Glomerular endothelial cell (primary cell): ENCODE measurements around the gene IRF7. TPM values are rescaled to one million over a fixed set of nuclear protein-coding genes. Genes with fewer than 3 reads are reported as not detected.

ENCODE experiments used
- DNase-seq: peaks from one replicate; pipeline ENCODE4 v3.0.0-alpha.2; 2011; ENCODE audit warnings: low read depth, low spot score; ENCODE audit errors: extremely low read depth
- total RNA-seq: library from RNA; depleted of rRNA; stranded (reverse); fragments of >200 nt; gene quantifications from 2 replicates; pipeline ENCODE4 v1.2.3, GENCODE V29; 2015

Gene IRF7
- total RNA-seq, 1 donor from 2014 or later: 66.5 TPM

DNA sequence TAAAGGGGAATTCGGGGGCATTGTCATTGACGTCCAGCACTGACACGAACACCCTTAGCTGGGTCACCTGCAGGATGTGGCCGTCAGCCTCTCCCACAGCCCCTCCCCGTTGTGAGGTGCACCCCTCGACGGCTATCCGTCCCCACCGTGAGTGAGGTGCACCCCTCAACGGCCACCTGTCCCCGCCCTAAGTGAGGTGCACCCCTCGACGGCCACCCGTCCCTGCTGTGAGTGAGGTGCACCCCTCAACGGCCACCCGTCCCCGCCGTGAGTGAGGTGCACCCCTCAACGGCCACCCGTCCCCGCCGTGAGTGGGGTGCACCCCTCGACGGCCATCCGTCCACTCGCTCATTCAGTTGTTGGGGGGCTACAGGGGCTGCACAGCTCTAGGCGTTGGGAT lies 6.1 kb upstream of the IRF7 start:
- no peak for DNase-seq

DNA sequence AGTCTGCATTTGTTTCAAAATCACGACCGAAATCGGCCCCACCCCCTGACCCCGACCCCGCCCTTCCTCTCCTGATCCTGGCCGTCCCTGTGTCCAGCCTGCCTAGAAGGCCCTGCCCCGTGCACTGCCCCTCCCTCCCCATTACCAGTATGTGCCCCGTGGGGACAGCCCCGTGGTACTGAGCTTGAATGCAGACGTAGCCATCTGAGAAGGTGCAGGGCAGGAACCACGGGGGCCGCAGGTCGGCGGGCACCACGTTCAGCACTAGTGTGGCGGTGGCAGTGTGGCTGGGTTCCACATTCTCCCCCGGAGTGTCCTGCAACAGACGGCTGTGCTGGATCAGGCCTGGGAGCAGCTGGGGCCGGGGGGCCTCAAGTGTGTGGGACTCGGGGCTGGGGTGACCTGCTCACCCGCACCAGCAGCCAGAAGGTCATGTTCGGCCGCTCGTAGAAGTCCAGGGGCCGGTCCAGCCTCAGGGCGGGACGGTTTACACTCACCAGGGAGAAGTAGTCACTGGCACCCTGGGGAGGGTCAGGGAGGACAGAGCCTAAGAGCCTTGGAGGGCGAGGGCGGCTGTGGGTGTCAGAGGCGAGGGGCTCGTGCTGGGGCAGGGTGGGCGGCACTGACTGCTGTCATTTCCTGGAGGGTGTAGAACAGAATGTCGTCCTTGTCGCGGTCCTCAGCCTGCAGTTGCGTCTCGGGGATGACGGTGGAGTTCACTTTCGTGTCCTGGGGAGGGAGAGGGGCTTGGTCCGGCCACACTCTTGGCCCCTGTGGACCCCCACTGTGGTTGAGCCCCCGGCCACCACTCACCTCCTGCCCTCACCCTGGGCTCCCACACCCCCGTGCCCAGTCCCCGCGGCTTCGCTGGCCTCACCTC lies 5.4 kb upstream of the IRF7 start:
- DNase-seq: no peak

DNA sequence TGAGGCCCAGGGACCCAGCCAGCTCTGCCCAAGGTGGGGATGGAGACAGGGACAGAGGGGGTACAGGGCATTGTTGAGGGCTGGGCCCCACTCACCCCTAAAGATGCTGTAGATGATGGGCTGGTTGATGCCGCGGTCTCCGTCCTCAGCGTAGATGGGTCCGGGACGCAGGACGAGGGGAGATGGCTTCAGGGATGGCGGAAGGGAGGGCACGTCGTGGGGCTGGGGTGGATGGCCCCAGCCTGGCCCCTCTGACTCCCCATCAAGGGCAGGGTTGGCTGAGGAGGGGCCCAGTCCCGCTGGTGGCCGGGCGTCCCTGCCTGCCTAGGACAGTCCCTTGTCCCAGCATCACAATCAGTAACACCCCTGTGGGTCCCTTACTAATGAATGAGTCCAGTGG lies 4.5 kb upstream of the IRF7 start:
- DNase-seq: no peak

DNA sequence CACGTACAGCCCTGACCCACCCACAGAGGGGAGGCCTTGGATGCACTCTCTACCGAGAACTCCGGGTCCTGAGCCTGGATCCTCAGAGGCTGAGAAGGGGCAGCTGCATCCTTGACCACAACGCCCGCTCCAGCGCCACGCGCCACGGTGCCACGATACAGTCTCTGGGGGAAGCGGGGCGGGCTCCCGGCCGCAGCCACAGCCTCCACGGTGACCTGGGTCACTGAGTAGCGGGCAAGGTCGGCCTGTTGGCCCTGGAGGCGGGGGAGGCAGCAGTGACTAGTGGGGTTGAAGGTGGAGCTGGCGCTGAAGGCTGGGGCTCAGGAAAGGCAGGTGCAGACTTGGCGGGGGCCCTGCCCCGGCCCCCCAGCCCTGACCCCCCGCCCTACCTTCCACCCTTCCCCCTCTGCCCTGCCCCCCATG lies 3.9 kb upstream of the IRF7 start:
- no peak for DNase-seq

DNA sequence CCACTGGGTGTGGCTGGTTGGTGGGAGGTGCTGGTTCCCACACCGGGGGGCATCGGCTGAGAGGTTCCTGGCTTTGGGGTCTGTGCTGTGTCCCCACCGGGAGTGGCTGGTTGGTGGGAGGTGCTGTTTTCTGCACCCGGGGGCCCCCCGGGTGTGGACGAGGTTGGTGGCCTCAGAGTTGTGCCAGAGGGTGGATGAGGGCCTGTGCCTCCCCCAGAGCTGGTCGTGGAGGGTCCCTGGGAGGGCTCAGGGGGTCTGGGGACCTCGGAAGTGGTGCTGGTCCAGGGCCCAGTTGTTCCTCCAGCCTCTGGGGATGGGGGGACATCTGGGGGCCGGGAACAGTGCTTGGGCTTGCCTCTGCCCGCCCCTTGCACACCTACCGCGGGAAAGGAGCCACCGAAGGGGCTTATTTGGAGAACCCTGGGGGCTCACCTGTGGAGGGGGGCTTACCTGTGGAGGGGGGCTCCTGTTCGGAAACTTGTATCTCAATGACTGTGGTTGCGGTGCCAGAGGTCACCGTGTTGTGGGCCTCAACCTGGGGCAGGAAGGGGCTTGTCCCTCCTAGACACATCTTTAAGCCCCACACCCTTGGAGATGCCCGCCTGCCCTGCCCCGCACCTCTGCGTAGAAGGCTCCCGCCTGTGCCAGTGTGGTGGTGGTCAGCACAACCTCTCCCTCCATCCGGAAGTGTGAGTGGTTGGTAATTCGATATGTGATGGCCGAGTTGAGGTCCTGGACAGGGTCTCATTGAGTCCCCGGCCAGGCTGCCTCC lies 3.3 kb upstream of the IRF7 start:
- DNase-seq: no peak

DNA sequence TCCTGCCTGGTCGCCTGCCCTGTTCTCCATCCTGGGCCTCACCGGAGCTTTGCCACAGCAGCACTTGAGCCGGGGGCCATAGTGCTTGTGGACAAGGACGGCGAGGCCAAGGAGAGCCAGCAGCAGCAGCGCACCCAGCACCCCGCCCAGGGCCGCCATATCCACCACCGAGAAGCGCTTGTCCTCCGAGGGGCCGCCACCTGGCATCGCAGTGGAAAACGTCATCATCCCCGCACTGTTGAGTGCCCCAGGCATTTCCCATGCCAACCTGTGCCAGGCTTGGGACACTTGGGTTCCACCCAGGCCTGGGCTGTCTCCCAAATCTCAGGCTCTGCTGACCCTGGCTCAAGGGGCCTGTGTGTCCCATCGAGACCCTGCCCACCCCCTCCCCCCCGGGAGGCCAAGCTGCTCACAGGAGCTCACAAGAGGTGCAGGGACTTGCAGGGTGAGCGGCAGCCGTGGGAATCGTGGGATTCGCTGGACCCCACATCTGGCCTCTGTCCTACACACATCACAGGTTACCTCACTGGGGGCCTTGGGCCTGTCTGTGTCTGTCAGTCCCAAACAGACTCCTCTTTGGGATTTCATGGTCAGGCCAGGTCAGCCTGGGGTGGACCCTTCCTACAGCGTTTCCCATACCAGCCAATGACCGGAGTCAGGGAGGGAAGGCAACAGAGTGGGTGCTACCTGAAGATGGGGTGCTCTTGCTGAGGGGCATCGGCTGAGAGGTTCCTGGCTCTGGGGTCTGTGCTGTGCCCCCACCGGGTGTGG lies 2.3 kb upstream of the IRF7 start:
- DNase-seq: no peak

DNA sequence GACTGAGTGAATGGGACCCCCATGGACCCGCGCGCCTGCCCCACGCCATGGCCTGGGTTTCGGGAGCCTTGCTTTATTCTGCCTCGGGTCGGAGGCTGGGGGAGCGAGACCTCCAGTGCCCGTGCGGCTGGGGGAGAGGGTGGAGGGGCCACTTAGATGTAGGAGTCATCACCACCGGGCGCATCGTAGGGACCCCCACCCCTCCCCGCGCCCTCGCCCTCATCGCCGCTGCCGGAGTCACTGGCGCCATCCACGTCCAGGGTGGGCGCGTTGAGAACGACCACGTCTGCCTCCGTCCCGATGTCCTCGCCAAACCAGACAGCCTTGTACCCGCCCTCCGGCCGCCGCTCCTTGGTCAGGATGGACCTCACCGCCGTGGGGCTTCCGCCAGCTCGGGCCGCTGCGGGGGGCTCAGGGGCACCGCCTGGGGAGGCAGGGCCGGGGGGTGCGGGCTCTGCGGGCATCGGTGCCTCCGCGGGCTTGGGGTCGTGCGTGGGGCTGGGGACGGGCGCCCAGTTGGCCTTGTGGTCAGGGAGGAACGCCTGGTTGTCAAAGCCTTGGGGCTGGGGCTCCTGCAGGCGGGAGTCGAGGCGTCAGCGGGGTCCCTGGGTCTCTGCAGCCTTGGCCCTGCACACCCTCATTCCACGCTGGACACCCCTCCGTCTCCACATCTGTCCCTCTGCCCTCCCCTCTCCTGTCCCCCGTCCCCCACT lies 1.6 kb upstream of the IRF7 start:
- no peak for DNase-seq

DNA sequence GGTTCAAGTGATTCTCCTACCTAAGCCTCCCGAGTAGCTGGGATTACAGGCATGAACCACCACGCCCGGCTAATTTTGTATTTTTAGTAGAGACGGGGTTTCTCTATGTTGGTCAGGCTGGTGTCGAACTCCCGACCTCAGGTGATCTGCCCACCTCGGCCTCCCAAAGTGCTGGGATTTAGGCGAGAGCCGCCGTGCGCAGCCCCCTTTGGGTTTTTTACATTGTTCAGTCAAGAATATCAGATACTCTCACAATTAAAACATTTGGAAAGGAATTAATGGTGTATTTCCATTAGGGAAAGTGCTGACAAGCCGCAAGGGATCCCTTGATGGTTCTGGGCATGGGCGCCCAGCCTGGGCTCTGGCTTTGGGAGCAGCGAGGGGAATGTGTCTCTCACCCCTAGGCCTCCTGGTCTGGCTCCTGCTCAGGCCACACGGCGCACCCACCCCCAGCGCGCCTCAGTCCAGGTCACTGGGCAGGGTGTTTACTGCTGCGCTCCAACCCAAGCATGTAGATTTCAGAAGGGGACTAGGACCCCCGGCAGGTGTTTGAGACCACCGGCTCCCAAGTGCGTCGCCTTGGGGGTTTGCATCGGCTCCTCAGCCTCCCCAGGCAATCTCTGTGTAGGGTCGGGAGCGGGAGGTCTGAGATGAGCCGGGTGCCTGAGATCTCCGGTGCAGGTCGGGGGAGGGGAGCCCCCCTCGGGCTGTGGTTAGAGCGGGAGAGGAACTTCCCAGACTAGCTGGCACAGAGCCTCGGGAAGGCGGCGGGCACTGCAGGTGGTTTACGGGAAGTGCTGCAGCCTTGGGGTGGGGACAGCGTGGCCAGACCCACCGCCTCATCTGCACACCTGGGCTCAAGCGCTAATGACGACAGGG lies 809 bp upstream of the IRF7 start:
- no peak for DNase-seq

DNA sequence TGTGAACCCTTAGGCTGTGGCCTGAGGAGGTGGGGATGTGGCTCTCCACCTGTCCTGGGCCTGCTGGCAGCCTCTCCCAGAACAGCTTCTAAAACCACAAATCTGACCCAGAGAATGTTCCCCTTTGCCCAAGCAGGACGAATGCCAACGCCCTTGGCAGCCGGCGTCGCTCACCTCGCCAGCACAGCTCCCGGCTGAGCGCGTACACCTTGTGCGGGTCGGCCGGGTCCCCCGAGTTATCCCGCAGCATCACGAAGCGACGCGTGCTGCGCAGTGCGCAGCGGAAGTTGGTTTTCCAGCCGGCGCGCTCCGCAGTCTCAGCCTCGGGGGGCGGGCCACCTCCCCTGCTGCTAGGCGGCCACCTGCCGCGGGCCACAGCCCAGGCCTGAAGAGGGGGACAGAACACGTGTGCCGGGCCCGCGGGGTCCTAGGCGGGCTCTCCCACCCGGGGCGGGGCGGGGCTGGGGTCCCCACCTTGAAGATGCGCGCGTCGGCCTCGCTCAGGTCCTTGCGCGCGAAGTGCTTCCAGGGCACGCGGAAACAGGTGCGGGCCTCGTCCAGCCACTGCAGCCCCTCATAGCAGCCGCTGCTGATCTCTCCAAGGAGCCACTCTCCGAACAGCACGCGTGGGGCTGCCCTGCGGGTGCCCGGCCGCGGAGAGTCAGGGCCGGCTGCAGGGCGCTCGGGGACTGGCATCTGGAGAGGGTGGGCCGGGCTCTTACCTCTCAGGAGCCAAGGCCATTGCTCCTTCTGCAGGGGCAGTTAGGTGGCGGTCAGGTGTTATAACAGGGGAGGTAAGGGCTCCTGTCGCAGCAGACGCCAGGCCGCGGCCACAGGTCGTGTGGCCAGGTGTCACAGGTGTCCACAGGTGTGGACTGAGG lies 887 bp downstream of the IRF7 start:
- DNase-seq: no peak

DNA sequence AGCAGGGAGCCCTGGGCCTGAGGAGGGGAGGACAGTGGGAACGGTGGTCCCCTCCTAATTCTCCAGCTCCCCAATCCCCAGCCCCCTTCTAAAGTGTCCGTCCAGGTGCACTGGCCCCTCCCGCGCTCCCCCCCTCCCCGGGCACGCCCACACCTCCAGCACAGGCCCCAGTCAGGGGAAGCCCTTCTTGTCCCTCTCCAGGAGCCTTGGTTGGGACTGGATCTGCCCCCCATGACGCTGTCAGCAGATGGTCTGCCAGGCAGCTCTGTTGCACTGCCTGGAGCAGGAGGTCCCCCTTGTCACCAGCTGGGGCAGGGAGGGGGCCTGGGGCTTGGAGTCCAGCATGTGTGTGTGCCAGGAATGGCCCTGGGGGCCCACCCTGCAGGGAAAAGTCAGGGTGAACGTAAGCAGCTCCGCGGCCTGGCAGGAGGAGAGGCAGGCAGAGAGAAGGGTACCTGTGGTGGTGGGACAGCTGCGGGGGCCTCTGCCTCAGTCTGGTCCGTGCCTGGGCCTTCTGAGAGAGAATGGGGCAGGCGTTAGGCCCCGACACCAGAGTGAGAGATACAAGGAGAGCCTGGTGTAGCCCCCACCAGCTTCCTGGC lies 1.6 kb downstream of the IRF7 start:
- no peak for DNase-seq

DNA sequence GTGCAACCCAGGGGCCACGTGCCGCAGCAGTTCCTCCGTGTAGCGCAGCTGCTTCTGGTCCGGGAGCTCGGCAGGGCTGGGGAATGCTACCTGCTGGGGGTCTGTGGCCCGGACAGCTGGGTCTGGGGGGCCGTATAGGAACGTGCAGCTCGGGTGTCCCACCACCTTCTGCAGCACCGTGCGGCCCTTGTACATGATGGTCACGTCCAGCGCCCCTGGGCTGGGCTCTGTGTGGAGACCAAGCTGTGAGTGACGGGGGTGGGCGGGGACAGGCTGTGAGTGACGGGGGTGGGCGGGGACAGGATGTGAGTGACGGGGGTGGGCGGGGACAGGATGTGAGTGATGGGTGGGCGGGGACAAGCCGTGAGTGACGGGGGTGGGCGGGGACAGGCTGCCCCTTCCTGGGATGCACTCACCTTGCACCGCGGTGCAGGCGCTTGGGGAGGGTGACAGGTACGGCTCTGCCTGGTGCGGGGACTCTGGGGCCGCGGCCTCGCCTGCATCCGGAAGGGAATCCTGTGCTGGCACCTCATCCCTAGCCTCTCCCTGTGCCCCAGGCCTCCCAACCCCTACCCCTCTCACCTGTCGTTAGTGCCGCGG lies 2.3 kb downstream of the IRF7 start:
- DNase-seq: no peak

DNA sequence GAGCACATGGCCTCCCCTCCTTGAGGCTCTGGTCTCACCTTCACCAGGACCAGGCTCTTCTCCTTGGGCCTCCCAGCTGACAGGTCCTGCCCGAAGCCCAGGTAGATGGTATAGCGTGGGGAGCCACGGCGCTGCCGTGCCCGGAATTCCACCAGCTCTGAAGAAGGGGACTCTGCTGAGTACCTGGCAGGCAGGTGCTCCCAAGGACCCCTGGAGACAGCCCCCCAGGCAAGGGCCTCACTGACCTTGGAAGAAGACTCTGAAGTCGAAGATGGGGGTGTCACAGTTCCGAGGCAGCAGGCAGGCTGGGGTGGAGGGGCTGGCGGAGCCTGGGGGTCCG lies 2.8 kb downstream of the IRF7 start:
- no peak for DNase-seq

DNA sequence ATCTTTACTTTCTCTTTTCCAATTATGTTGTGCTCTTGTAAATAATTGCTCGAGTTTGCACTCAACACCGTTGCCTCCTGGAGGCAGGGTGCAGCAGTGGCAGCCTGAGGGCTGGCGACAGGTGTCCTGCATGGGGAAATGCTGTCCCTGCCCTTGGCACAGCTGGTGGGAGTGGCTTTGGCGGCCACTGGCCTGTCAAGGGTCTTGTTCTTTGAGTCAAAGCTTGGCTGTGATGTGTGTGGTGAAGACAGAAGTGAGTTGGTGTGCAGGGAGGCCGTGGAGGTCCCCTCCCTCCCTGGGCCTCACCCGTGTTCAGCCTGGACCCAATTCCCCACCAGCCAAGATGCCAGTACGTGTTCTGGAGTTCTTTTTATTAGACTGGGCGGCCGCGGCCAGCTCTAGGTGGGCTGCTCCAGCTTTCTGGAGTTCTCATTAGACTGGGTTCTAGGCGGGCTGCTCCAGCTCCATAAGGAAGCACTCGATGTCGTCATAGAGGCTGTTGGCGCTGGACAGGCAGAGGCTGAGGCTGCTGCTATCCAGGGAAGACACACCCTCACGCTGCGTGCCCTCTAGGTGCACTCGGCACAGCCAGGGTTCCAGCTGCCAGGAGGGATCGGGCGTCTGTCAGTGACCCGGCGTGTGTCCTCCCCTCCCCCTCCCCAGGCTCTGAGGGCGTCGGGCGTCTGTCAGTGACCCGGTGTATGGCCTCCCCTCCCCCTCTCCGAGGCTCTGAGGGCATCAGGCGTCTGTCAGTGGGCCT lies 3.4 kb downstream of the IRF7 start:
- no peak for DNase-seq

DNA sequence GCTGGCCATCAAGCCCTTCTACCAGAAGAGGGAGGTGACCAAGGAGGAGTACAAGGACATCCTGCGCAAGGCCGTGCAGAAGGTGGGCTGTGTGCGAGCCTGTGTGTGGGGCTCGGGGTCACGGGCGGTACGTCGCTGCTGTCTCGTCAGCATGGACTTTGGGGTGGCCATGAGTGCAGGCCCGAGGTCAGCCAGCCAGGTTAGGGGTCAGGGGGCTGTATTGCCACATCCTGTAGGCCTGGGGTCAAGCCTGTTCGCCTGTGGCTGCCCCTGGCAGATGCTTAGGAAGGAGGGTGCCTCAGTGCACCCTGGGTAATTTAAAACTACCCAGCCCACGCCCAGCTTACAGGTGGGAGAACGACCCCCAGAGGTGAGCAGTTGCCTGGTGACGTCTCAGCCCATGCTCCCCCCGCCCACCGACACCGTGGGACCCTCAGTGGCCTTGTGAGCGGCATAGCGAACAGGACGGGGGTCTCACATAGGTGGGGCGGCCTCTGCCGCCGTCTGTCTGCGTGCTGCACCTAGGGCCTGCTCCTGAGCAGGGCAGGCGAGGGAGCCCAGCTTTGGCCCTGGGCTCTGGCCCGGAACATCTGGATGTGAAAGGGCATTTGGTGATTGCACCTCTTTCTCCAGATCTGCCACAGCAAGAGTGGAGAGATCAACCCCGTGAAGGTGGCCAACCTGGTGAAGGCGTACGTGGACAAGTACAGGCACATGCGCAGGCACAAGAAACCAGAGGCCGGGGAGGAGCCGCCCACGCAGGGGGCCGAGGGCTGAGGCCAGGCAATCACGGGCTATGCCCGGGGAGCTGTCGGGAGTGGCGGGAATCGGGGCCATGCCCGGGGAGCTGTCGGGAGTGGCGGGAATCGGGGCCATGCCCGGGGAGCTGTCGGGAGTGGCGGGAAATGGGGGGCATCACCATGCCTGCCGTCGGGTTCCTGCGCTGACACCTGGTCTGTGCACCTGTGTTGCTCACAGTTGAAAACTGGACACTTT lies 4.5 kb downstream of the IRF7 start:
- DNase-seq: no peak

DNA sequence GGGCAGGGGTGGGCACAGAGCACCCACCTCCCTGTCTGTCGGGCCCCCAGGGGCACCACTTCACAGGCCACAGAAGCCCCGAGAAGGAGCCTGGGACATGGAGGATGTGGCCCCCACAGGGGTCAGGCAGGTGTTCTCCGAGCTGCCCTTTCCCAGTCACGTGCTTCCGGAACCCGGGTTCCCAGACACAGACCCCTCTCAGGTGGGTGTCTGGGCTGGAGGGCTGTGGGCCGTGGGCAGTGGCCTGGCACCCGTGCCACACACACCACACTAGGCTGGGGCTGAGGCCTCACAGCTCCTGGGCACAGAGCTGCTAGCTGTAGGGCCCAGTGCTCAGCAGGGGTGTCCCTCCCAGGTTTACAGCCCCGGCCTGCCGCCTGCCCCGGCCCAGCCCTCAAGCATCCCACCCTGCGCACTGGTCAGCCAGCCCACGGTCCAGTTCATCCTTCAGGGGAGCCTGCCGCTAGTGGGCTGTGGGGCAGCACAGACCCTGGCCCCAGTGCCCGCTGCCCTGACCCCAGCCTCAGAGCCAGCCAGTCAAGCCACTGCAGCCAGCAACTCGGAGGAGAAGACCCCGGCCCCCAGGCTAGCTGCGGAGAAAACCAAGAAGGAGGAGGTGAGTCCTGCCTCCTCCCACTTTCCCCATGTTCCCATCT lies 5.5 kb downstream of the IRF7 start:
- no peak for DNase-seq
